ENCODE results near the gene CYB561.

The CYB561 gene

GRCh38 chr17:63405741-63406261 lies 40.3 kb downstream of the CYB561 start:
- Histone ChIP-seq H3F3A (ENCODE audit: insufficient read depth, low read length) (no peaks in the 10 kb centered on the region), H3K79me2 (ENCODE audit: low read length) (no peaks in the 10 kb centered on the region), H3K9me2 (replicated peaks; ENCODE audit: insufficient read depth, low read length) (no peaks in the 10 kb centered on the region), H3K4me2 (ENCODE audit: low read depth, low read length) (no peak overlapping the region), H3K9ac (ENCODE audit: low read length) (no peak overlapping the region), H3K9me3 (replicated peaks; ENCODE audit: insufficient read depth, low read length) (no peaks in the 10 kb centered on the region), H3K36me3 (replicated peaks; ENCODE audit: insufficient read depth, low read length) (no peaks in the 10 kb centered on the region), H4K20me1 (ENCODE audit: insufficient read depth, low read length) (no peaks in the 10 kb centered on the region), H3K27ac (ENCODE audit: low read length) (no peak overlapping the region), H2AFZ (ENCODE audit: low read length) (no peak overlapping the region), H3K4me1 (ENCODE audit: low read length) (no peaks in the 10 kb centered on the region), H3K4me3 (ENCODE audit: low read length) (no peak overlapping the region), H3K27me3 (replicated peaks; ENCODE audit: insufficient read depth, low read length) (no peaks in the 10 kb centered on the region)
- peak; percentile 62 for DNase-seq
- peak; percentile 71 for TF ChIP-seq CTCF (IDR thresholded peaks at IDR 0.05; ENCODE audit: low read length)
- TF ChIP-seq EZH2 (optimal IDR thresholded peaks at IDR 0.05; ENCODE audit: low read depth, low read length): no peak

- no peak overlapping the region for H2AFZ ChIP-seq (ENCODE audit: low read length)
- no peaks in the 10 kb centered on the region for H3K27me3 ChIP-seq (replicated peaks; ENCODE audit: insufficient read depth, low read length)
- no peak for TF ChIP-seq CTCF (IDR thresholded peaks at IDR 0.05; ENCODE audit: low read length)
- no peak for TF ChIP-seq EZH2phosphoT487 (IDR thresholded peaks at IDR 0.05; ENCODE audit: low read length)
- TF ChIP-seq EZH2 (optimal IDR thresholded peaks at IDR 0.05; ENCODE audit: low read depth, low read length): no peak
- no peak overlapping the region for H3K27ac ChIP-seq (ENCODE audit: low read length)
- no peaks in the 10 kb centered on the region for H3K36me3 ChIP-seq (replicated peaks; ENCODE audit: insufficient read depth, low read length)
- no peak overlapping the region for H3K4me2 ChIP-seq (ENCODE audit: low read depth, low read length)
- no peak overlapping the region for H3K9ac ChIP-seq (ENCODE audit: low read length)
- no peaks in the 10 kb centered on the region for H3K79me2 ChIP-seq (ENCODE audit: low read length)
- no peaks in the 10 kb centered on the region for H3K9me2 ChIP-seq (replicated peaks; ENCODE audit: insufficient read depth, low read length)
- no peaks in the 10 kb centered on the region for H3K4me1 ChIP-seq (ENCODE audit: low read length)
- H4K20me1 ChIP-seq (ENCODE audit: insufficient read depth, low read length): no peaks in the 10 kb centered on the region
- H3F3A ChIP-seq (ENCODE audit: insufficient read depth, low read length): no peaks in the 10 kb centered on the region
- no peak overlapping the region for H3K4me3 ChIP-seq (ENCODE audit: low read length)
- H3K9me3 ChIP-seq (replicated peaks; ENCODE audit: insufficient read depth, low read length): no peaks in the 10 kb centered on the region
- no peak for DNase-seq
Observed at GRCh38 chr17:63405020-63405419, 41.1 kb downstream of the CYB561 start.

- Histone ChIP-seq H3K4me1 (ENCODE audit: low read length) (no peaks in the 10 kb centered on the region), H2AFZ (ENCODE audit: low read length) (no peak overlapping the region), H3K79me2 (ENCODE audit: low read length) (no peaks in the 10 kb centered on the region), H3K27me3 (replicated peaks; ENCODE audit: insufficient read depth, low read length) (no peaks in the 10 kb centered on the region), H3K27ac (ENCODE audit: low read length) (no peak overlapping the region), H3K36me3 (replicated peaks; ENCODE audit: insufficient read depth, low read length) (no peaks in the 10 kb centered on the region), H4K20me1 (ENCODE audit: insufficient read depth, low read length) (no peaks in the 10 kb centered on the region), H3F3A (ENCODE audit: insufficient read depth, low read length) (no peaks in the 10 kb centered on the region), H3K9me2 (replicated peaks; ENCODE audit: insufficient read depth, low read length) (no peaks in the 10 kb centered on the region), H3K4me2 (ENCODE audit: low read depth, low read length) (no peak overlapping the region), H3K4me3 (ENCODE audit: low read length) (no peak overlapping the region), H3K9ac (ENCODE audit: low read length) (no peak overlapping the region), H3K9me3 (replicated peaks; ENCODE audit: insufficient read depth, low read length) (no peaks in the 10 kb centered on the region)
- TF ChIP-seq CTCF (IDR thresholded peaks at IDR 0.05; ENCODE audit: low read length): no peak
- DNase-seq: no peak
Observed at GRCh38 chr17:63402431-63403212, 43.5 kb downstream of the CYB561 start.

Data from MM.1S (cell line).